GM10847 (cell line): ENCODE measurements around the gene FHAD1.

Experiments used
- POLR2A ChIP-seq: IDR thresholded peaks from 2 replicates; pipeline ENCODE4 v1.6.1; 2011; ENCODE audit not compliant: insufficient read length; ENCODE audit errors: extremely low read depth

The FHAD1 gene

GRCh38 chr1:15246960-15247614 is at the start of gene FHAD1:
FHAD1 (plus strand) TSS chr1:15247223; CDS start chr1:15251785, 4,562 bp downstream.
- no peak for TF ChIP-seq POLR2A

- no peak for TF ChIP-seq POLR2A
These were observed 49.2 kb upstream of the FHAD1 start for GRCh38 chr1:15197591-15198447.

- TF ChIP-seq POLR2A = no peak
These were observed 48.3 kb upstream of the FHAD1 start for GRCh38 chr1:15198684-15199083.

GRCh38 chr1:15201221-15201620 is 45.8 kb upstream of the FHAD1 start:
- no peak for TF ChIP-seq POLR2A

- no peak for TF ChIP-seq POLR2A
These were observed 45.0 kb upstream of the FHAD1 start for GRCh38 chr1:15201849-15202551.

- TF ChIP-seq POLR2A = no peak
These were observed 42.1 kb upstream of the FHAD1 start for GRCh38 chr1:15204931-15205330.

- TF ChIP-seq POLR2A = no peak
These were observed 41.3 kb upstream of the FHAD1 start for GRCh38 chr1:15205586-15206346.

- no peak for TF ChIP-seq POLR2A
These were observed 40.5 kb upstream of the FHAD1 start for GRCh38 chr1:15206418-15207030.

GRCh38 chr1:15207031-15207828 is 39.8 kb upstream of the FHAD1 start:
- no peak for TF ChIP-seq POLR2A

- TF ChIP-seq POLR2A = no peak
These were observed 39.1 kb upstream of the FHAD1 start for GRCh38 chr1:15207829-15208429.

GRCh38 chr1:15210651-15211375 is 36.2 kb upstream of the FHAD1 start:
- no peak for TF ChIP-seq POLR2A

- TF ChIP-seq POLR2A = no peak
These were observed 35.6 kb upstream of the FHAD1 start for GRCh38 chr1:15211424-15211823.
